ENCODE measurements around the gene LBHD2.
A peak's percentile ranks its signal among the peaks of the same experiment; 100 is the strongest.
"Not testable (repeated sequence)": the region's sequence is repeated elsewhere in the genome, so short reads cannot be mapped to it uniquely, and the experiment has no call there.

Gene LBHD2

DNA sequence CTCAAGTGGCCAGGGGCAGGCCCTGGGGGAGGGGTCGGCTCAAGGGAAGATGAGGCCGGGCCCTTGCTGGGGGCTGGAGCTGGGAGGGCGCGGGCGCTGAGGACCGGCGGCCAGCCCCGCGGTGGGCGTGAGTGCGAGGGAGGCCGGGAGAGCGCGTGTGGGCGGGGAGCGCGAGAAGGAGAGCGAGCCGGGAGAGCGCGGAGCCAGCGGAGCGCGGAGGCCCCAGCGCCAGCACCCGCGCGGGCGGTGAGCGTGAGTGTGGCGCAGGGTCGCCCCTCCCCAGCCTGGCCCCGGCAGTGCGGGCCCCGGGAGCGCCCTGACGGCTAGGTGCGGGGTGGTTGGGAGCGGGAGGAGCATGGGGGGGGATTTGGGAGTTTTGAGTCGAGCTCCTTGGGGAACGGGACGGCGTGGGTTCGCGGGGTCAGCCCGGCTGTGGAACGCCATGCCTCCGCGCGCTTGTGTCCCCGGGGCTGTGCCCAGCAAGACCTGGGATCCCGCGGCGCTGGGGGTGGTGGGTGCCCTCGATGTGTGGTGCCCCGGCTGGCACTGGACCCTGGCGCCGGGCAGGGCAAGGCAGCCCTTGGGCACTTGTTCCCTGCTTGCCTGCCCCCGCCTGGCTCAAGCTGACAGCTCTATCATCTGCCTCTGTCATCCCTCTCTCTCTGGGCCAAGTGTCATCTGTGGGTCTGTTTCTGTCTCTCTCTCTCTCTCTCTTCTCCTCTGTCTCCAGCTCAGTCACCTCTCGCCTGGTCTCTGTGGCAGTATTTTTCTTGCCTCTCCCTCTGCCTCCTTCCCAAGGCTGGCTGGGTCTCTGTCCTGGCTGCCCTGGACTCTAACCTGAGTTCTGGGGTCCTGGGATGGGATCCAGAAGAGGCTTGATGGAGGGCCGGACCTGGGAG, at the start of gene LBHD2:
Gene LBHD2, plus strand, starts transcription at position 190 of the 899 bp plus-strand sequence. CDS start 1,803 bp downstream, outside the sequence.
- no peak for DNase-seq

GRCh38 chr14:103041464-103041863, 42.5 kb upstream of the LBHD2 start:
- DNase-seq: no peak

DNA sequence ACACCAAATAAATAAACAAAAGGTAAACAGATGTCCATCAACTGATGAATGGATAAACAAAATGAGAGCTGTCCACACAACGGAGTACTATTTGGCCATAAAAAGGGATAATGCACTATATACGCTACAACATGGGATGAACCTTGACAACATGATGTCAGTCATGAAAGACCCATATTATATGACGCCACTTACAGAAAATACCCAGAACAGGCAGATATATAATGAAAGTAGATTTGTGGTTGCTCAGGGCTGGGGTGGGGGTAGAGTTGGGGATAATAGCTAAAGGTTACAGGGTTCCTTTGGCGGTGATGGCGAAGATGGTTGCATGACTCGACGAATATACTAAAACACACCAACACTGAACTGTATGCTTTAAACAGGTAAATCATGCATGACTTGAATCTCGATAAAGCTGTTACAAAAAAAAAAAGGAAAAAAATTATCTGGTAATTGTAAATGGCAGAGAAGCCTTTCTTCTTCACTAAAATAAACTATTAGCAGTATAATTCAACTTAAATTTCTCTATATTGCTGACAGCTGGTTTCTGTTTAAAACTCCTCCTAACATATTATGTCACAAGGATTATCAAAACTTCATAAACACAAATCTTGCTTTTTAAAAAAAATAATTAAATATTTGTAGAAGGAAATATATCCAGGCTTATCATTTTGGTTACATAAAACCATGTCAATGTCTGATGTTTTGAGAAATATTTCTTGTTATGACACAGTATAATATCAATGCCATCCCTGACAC, 40.6 kb upstream of the LBHD2 start:
- no peak for DNase-seq

- no peak for DNase-seq
These were observed 38.6 kb upstream of the LBHD2 start for GRCh38 chr14:103045371-103045869.

GRCh38 chr14:103047453-103047852, 36.6 kb upstream of the LBHD2 start:
- not testable (repeated sequence) for DNase-seq

DNA sequence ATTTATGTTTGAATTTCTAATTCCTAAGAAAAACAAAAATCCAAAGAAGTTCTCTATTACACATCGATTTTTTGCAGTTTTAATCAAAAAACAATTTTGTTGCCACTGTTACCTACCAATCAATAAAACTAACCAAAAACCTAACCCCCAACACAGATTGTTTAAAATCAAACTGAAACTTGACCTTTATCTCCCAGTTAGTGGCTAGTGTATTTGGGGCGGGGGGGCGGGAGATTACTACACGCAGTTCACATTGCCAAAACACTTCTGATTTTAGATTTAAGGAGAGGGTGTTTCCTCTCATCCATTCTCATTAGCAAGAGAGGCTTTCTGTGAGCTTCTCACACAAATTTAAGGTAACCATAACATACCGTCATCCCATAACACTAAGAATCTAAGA, 33.1 kb upstream of the LBHD2 start:
- DNase-seq: no peak

GRCh38 chr14:103052407-103052806, 31.6 kb upstream of the LBHD2 start:
- DNase-seq: no peak

DNA sequence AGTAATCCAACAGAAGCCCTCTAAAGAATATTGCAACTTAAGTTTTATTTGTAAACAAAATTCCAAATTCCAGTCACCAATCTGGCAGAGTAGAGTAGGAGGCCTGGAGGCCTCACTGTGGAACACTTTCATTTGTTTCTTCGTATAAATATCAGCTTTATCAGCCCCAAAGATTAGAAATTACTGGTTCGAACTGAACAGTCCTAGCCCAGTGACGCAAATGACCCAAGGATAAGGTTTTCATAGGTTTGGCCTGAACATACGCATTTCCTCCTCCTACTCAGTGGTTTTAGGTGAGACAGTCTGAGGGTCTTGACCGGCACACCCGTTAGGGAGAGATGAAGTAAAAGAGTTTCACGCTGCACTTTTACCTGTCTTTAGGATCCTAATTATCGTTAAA, 28.3 kb upstream of the LBHD2 start:
- no peak for DNase-seq

- no peak for DNase-seq
These were observed 27.5 kb upstream of the LBHD2 start for GRCh38 chr14:103056322-103057027.

GRCh38 chr14:103057028-103057371, 27.0 kb upstream of the LBHD2 start:
- DNase-seq: no peak

DNA sequence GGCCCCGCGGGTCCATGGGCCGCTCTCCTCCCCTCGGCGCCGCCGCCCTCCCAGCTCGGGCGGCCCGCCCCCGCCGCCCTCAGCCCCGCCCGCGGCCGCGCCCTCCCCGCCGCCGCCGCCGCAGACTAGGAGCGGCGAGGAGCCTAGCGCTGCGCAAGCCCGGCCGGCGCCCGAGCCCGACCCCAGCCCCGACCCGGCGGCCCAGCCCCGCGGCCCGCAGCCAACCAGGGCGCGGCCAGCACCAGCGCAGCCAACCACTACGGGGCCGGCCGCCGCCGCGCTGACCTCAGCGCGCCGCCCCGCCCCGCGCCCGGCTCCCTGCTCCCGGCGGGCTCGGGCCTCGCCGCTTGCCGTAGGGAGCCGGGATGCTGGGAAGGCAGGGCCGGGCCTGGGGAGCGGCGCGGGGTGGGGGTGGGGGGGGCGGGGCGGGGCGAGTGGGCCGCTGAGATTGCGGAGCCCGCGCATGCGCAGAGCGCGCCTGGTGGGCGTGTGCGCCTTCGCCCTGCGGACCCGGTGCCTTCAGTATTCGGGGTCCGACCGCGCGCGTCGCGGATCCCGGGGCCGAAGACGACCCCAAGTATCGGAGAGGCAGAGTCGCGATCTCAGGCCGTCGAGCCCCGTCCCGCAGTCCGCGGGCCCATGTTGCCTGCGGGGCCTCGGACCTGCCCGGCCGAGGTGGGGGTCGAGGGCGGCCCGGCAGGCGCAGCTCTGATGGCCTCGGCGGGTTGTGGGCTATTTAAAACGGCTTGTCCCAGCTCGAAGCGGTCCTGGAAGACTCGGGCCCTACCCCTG, 26.4 kb upstream of the LBHD2 start, which contains the start of gene CDC42BPB:
Gene CDC42BPB, minus strand, starts transcription at position 178 of the 792 bp plus-strand sequence. CDS start 376 bp downstream, outside the sequence.
- peak; percentile 53 for DNase-seq

- no peak for DNase-seq
These were observed 25.6 kb upstream of the LBHD2 start for GRCh38 chr14:103058164-103059055.

DNA sequence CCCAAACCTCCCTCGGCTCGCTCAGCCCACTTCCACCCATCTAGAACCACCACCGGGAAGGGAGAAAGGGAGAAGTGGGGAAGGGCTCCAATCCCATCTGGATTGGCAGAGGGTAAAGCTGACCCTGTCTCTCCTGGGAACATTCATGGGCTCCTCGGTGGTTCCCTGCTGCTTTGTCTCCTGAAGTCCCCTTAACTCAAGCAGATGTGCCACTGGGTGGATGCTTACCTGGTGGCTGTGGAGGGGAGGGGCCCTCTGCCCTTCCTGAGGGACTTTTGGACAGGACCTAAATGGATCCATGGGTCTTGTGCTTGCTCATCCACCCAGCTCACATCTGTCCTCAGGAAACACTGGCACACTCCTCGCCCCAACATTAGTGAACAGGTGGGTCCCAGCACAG, 24.5 kb upstream of the LBHD2 start:
- no peak for DNase-seq

- no peak for DNase-seq
These were observed 22.5 kb upstream of the LBHD2 start for GRCh38 chr14:103061482-103061976.

DNA sequence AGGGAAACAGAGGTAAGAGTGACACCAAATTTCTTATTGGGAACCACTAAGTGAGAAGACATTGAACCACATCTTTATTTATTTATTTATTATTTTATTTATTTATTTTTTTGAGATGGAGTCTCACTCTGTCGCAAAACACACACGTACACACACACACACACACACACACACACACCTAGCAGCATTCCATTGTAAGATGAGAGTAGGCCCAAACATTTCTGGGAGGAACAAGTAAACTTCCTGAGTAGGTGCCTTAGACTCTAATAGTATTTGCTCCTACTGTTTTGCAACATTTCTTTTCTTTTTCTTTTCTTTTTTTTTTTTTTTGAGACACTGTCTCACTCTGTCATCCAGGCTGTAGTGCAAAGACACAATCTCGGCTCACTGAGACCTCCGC, 19.6 kb upstream of the LBHD2 start:
- DNase-seq: no peak

GRCh38 chr14:103064978-103065377, 19.0 kb upstream of the LBHD2 start:
- DNase-seq: no peak

DNA sequence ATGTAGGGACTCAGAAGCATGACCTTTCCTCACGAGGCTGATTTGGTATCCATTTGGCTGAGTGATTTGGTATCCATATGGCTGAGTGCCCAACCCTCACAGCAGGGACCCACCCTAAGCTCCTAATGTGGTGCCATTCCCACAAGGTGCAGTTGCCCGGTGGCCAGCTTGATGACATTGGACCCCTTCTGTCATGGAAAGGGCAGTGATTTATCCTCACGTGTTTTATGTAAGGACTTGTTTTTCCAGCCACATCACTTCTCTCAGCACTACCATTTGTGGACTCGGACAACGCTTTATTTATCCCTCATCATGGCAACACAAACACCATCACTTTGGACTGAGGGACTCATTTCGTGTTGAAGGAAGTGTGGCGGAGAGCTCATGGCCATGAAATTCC, 18.1 kb upstream of the LBHD2 start:
- no peak for DNase-seq

DNA sequence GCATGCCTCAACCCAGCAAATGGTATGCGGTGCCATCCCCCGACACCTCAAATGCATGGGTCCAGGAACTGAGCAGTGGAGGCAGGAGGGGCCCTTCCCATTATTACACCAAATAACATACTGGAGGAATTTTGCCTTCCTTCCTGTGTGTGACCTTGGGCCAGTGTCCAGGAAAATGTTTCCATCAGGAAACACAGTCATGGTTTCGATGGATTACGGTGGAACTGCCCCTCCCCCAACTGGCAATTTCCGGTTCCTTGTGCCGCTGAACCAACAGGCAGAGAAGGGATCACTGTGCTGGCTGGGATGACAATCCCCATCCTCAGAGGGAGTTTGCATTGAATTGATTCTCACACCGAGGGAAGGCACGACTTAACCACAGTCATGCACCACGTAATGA, 17.6 kb upstream of the LBHD2 start:
- DNase-seq: no peak

DNA sequence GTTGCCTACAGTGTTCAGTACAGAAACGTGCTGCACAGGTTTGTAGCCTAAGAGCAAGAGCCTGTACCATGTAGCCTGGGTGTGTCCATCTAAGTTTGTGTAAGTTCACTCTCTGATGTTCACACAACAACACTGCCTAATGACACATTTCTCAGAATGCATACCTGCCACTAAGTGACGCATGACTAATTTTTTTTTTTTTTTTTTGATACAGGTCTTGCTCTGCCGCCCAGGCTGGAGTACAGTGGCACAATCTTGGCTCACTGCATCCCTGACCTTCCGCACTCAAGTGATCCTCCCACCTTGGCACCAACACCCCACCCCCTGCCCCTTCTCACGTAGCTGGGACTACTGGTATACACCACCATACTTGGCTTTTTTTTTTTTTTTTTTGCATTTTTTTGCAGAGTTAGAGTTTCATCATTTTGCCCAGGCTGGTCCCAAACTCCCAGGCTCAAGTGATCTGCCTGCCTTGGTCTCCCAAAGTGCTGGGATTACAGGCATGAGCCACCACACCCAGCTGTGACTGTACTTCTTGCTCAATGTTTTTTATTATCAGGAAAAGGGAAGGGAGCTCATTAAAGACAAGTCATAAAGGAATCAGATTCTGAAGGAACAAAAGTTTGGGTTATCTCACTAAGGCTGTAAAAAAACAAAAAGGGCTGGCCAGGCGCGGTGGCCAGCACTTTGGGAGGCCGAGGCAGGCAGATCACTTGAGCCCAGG, 16.6 kb upstream of the LBHD2 start:
- no peak for DNase-seq

DNA sequence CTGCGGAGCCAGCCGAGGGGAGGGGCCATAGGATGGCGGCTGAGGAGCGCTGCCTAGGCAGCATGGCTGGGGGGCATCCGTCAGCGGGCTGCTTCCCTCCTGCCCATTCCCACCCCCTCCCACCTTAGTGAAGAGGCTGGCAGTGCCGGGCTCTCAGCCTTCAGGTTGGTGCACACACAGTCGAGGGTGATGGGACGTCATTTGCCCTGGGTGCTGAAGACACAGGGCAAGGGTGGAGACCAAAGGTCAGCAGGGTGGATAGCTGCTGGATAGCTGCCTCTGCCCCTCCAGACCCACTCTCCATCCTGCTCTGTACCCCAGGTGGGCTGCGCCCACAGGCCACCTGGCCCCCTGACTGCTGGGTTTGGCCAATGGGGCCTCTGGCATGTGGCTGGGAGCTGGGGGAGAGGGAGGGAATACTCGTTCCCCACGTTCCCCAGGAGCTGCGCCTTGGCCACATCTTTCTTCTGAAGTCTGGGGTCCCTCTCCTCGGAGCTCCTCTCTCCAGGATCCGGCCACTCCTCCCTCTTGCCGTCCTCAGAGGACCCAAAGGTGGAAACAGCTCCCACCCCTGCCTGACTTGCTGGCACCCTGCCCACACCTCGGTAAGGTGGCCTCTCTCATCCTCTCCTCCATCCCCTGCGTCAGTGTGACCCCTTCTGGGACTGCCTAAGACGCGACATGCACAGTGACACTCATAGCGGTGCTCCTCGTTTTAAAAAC, 15.5 kb upstream of the LBHD2 start:
- no peak for DNase-seq

Measured in activated effector memory CD4-positive, alpha-beta T cell treated with Interleukin-2 at 50 U/mL for 16 hours (primary cell).